ENCODE measurements around the gene NECAP2.

The NECAP2 gene, protein sequence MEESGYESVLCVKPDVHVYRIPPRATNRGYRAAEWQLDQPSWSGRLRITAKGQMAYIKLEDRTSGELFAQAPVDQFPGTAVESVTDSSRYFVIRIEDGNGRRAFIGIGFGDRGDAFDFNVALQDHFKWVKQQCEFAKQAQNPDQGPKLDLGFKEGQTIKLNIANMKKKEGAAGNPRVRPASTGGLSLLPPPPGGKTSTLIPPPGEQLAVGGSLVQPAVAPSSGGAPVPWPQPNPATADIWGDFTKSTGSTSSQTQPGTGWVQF

DNA sequence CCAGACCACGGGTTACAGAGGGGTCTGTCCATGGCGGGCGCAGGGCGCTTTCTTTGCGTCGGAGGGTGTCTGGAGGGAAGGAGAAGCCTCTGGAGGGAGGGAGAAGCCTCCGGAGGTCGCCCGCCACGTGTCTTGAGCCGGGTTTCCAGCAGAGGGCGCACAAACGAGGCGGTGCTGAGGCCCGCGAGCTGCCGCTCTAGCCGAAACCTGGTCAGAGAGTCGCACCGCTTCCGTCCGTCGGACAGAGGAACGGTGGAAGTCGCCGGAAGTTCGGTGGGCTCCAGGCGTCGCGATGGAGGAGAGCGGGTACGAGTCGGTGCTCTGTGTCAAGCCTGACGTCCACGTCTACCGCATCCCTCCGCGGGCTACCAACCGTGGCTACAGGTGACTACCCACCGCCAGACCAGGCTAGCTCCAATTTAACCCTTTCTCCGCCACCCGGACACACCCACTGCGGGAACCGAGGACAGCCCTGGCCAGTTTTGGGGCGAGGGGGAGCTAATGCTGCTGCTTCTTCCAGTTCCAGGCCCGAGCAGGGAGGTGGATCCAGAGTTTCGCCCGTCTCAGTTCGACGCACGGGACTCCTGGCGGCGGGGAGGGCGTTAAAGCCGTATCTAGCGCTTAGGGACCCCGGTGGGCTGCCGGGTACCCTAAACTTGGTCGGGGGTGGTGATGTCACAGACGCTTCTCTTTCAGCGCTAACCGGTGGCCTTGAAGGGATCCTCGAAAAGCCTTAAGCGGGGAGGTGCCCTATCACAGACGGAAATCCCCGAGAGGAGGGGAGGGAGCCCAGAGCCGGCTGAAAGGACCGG lies at the start of gene NECAP2:
TSS of gene NECAP2 (plus strand) at position 255 of the 812 bp plus-strand sequence. CDS start at position 293, 38 bp downstream.
- DNase-seq = peak; percentile 65

DNA sequence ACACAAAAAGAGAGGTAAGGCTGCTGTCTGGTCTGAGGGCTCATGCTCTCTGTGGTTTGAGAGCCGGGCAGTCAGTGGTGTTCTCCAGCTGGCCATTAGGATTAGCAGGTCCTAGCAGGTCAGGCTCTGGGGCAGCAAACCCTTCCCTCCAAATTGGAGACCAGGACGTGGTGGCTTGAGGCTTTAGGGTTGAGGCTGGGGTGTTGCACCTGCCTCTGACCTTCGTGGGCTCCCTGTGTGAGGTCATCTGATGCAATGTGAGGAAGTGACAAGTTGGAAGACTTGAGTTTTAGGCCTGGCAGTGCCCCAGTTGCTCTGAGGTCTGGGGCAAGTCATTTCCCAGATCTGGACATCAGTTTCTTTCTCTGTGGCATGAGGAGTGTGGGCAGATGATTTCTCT lies 49.1 kb upstream of the NECAP2 start:
- DNase-seq = no peak

DNA sequence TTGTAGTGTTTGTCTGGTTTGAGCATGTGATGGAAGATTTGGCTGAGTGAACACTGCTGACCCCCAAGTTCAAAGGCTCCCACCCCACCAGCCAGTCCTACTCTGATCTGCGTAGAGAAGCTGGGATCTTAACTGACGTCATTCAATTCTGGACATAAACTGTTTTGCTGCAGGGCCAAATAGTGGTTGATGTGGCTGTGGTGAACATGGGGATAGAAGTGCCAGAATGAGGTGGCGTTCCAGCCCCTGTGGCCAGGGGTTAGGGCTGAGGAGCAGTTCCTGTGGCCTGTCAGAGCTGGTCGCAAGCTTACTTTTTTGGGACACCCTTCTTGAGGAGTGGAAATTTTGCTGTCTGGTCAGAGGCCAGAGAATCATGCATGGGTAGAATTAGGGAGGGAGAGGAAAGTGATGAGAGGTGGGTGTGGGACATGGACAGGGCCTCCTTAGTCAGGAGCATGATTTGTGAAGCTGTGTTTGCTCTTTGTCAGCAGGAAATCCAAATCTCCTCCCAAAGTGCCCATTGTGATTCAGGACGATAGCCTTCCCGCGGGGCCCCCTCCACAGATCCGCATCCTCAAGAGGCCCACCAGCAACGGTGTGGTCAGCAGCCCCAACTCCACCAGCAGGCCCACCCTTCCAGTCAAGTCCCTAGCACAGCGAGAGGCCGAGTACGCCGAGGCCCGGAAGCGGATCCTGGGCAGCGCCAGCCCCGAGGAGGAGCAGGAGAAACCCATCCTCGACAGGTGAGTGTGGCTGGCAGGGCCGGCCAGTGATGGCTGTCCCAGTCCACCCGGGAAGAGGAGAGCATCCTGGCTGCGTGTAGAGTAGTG lies 47.6 kb upstream of the NECAP2 start:
- no peak for DNase-seq

DNA sequence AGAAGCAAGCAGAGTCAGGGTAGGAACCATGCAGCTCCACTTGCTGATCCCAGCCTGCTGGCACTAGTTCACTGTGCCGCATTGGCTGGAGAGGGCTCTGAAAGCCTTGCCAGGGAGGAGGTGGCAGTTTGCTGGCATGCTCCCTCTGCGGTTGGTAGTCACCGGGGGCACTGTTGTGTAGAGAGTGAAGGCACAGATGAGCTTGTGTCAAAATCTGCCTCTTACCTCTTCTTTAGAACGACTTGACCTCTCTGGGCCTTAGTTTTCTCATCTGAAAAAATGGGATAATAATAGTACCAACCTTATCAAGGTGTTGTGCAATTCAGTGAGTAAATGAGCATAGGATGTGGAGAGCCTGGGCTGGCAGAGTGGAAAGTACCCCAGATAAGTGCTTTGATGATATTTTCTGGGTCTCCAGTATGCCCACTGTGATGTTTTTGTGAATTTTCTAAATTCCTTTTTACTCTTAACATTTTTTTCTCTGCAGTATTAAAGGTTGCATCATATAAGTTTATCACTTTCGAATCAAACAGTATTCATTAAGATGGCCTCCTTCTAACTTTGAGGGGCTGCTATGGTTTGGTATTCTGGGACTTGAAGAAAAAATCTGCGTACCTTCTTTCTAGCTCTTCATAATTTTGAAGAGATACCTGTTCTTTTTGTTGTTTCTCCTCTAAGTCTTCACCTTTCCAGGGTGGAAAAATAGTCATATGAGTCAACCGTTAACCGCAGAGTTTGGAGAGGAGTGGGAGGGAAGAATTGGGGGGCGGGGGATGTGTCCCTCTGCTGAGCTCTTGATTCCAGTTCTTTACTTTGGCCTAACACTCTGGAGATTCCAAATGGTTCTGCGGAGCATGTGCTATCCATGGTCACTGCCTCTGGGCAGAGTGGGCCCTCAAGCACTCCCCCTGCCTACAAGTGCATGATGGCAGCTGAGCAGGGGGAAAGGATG lies 46.7 kb upstream of the NECAP2 start:
- DNase-seq = no peak

DNA sequence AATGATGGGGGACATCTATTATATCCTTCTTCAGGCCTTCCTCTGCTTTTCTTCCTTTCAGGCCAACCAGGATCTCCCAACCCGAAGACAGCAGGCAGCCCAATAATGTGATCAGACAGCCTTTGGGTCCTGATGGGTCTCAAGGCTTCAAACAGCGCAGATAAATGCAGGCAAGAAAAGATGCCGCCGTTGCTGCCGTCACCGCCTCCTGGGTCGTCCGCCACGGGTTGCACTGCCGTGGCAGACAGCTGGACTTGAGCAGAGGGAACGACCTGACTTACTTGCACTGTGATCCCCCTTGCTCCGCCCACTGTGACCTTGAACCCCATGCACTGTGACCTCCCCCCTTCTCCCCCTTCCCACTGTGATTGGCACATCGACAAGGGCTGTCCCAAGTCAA lies 45.5 kb upstream of the NECAP2 start:
- no peak for DNase-seq

DNA sequence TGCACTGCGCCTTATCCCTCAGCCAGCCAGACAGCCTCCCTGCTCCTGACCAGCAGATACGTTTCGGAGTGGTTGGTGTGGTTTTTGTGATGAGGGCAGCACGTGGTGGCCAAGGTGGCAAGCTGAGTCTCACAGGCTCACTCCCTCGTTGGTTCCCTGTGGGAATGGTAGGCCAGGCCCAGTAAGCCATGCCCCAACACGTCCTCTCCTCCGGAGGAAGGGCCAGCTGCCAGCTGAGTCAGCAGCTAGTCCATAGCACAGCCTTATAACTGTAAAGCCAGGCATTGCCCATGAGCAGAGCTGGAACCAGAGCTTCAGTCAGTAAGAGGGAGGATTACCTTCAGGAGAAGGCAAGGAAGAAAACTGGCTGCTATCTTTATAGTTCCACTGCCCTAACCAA lies 43.9 kb upstream of the NECAP2 start:
- no peak for DNase-seq

DNA sequence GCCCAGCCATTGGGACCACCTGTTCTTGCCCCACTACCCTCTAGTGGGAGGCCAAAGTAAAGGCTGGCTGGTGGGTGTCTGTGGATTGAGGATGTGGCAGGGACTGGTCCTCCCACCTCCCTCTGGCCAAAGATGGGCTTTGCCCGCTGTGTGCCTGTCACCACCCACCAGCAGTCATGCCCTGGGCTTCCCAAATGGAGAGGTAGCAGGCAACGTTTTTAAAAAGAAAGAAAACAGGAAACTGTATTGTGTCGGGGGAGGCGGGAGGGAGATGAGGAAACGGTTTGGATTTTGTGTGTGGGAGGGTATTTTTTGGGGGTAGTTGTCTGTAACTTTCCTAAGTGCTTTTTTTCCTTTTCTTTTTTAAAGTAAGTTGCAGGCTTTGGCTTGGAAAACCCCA lies 43.4 kb upstream of the NECAP2 start:
- no peak for DNase-seq

DNA sequence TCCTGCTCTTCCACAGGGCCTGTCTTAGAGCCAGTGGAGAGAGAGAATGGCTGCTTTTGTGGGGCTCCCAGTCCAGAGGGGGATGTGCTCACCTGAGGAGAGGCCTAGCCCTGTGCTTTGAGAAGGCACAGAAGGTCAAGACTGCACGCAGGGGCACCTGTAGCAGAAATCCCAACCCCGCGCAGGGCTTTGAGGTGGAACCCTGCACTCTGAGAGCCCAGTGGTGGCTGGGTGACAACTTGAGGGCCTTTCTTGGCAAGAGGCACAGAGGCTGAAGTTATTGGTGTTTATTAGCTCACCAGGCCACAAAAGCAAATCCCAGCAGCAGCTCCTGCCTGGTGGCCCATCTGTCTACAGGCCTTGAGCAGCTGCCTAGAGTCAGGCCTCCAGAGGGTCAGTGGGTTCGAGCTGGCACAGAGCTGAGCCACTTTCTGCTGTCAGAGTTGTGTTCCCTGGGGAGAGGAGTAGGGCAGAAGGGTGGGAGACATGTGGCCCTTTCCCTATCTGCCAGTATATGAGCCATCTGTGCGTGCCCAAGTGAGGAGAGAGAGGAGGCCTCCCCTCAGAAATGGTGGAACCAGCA lies 42.1 kb upstream of the NECAP2 start:
- DNase-seq = peak; percentile 96

DNA sequence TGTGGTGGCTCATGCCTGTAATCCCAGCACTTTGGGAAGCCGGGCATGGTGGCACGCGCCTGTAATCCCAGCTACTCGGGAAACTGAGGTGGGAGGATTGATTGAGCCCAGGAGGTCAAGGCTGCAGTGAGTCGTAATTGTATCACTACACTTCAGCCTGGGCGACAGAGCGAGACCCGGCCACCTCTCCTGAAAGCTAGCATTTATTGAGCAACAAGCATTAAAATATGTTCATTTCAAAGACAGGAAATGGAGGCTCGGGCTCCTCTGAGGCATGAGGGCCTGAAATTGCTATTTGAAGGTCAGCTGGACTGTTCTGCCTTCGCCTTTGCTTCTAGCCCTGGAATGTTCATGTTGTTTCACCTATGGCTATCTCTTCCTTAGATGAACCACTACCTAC lies 37.8 kb upstream of the NECAP2 start:
- DNase-seq = no peak

DNA sequence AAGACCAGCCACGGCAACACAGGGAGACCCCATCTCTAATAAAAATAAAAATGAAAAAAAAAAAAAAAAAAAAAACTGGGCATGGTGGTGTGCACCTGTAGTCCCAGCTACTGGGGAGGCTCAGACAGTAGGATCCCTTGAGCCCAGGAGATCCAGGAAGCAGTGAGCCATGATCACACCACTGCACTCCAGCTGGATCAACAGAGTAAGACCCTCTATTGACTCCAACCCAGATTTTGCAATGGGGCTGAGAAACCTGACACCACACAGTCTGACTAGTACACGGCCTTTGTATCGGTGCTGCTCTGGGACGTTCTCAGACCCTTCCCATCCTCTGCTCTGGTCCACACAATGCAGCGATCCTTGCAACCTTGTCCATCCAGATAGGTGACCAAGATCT lies 35.1 kb upstream of the NECAP2 start:
- DNase-seq = no peak

DNA sequence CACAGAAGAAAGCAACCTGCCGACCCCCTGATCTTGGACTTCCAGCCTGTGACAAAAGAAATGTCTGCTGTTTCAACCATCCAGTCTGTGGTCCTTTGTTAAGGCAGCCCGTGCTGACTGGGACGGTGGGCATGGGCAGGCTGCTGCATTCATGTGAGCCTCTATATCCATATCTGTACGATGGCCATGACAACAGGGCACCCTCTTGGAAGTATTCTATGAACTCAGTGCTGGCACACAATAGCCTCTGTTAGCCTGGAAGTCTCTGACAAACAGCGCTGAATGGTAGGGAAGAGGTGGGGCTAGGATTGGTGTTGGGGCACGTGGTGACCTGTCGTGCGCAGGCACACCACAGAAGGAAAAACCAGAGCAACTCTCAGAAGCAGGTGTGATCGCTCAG lies 33.7 kb upstream of the NECAP2 start:
- DNase-seq = no peak

DNA sequence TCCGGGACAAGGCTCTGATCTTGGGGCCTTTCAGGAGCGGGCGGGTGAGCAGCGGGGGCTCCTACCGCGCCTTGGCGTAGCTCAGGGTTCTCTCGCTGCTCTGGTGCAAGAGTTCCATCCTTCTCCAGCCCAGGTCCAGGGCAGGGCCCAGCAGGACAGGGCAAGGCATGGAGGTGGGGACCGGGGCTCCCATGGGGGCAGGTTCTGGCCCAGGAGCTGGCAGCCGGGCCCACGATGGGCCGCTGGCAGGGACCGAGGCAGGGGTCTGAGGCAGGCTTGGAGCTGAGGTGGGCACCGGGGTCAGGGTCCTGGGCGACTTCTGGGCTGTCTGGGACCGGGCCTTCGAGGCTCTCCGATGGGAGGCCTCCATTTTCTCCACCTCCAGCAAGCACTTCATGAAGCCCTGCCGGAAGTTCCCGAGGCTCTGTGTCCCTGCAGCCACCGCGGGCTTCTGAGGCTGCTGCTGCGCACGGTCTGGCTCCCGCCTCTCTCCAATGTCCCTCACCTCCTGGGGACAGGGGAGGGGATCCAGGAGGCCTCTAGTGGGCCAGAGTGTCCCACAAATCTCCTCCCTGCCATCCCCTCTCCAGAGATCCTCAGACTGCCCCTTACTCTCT lies 30.9 kb upstream of the NECAP2 start:
- no peak for DNase-seq

DNA sequence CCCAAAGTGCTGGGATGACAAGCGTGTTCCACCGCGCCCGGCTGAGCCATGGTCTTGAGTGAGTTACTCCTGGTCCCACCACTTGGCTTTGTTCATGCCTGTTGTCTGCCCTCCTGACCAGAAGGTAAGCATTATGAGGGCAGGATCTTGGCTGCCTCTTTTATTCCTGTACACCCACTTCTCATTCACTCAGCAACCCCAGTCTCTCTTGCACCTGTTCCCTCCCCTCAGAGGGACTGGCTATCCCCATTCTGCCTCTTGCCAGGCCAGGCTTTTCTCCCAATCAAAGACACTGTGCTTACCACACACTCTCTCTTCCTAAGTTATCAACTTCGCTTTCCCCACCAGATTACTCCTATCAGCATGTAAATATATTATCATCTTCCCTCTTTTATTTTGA lies 29.7 kb upstream of the NECAP2 start:
- no peak for DNase-seq

DNA sequence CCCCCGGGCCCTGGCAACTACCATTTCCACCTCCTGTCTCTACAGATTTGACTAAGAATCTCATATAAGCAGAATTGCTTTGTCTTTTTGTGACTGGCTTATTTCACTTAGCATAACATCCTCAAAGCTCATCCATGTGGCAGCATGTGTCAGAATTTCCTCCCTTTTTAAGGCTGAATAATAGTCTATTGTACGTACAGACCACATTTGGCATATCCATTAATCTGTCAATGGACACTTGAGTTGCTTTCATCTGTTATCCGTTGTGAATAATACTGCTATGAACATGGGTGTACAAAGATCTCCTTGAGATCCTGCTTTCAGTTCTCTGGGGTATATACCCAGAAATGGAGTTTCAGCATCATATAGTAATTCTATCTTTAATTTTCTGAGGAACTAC lies 27.3 kb upstream of the NECAP2 start:
- DNase-seq = no peak

DNA sequence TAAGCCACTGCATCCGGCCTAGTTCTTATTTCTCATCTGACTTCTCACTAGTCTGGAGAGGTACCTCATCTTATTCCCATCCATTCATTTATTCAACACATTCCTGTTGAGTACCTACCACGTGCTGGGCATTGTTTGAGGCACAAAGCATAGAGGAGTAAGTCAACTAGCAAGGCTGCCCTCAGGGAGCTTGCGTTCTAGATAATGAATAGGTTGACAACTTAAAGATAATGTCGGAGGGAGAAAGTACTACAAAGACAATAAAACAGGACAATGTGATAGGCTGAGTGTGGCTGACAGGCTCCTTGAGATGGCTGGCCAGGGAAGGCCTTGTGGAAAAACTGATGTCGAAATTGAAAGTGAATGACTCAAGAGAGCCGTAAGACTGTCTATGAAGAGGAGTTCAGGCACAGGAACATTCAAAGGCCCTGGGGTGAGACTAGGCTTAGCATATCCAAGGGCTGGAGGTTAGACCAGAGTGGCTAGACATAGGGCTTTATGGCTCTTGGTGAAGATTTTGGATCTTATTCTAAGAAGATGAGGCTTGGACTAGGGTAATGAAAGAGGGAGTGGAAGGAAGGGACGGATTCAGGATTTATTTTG lies 21.6 kb upstream of the NECAP2 start:
- no peak for DNase-seq

DNA sequence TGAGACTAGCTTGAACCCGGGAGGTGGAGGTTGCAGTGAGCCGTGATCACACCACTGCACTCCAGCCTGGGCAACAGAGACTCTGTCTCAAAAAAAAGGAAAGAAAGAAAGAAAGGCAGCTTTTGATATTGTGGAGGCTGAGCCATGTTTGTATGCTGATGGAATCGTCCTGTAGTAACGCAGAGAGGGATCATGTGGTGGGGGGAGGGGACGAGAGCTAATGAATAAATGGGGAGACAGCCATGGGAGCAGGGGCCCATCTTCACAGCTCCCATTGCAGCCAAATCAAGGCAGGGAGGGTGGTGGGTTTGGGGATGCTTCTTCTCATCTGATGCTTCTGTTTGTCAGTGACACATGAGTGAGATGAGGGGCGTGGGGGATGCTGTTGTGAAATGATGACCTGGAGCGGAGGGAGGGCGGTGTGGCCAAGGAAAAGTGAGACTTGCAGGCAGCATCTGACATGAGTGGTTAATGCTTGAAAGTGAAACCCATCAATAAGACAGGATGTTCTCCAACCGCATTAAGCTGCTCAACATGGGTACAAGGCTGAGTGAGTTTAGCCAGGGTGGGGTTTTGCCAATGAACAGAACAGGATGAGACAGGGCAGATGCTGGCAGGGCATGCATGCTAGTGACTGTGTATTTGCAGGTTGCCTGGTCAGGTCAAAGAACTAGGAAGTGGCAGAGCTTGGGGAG lies 20.0 kb upstream of the NECAP2 start:
- DNase-seq = no peak

DNA sequence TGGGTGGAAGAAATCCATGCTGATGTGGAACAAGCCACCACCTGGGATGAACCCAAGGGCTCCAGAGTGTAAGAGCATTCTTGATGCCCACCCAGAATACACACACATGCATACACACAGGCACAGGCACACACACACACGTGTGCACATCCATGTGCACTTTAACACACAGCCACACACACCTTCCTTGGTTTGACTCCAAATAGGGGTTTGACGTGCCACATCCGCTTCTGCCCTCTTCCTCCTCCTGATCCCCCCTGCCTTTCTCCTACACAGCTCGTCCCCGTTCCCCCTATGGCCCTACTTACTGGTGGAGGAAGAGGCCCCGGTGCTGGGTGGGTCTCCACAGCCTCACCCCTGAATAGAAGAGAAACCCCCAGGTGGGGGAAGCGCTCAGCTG lies 19.3 kb upstream of the NECAP2 start:
- no peak for DNase-seq

DNA sequence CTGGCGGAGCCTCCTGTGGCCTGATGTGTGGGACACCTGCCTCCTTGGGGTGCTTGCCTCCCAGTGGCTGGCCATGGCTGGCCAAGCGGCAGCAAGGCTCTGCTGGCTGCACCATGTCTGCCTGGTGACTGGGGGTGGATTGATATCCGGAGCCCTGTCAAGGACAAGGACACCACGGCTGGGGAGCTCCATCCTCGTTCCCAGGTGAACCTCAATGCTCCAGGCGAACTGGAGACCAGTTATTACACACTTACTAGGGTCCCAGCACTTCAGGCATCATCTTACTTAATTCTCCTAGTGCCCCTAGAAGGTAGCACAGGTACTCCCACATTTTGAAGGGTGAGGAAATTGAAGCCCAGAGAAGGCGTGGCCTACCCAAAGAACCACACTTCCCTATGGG lies 18.5 kb upstream of the NECAP2 start:
- DNase-seq = no peak

DNA sequence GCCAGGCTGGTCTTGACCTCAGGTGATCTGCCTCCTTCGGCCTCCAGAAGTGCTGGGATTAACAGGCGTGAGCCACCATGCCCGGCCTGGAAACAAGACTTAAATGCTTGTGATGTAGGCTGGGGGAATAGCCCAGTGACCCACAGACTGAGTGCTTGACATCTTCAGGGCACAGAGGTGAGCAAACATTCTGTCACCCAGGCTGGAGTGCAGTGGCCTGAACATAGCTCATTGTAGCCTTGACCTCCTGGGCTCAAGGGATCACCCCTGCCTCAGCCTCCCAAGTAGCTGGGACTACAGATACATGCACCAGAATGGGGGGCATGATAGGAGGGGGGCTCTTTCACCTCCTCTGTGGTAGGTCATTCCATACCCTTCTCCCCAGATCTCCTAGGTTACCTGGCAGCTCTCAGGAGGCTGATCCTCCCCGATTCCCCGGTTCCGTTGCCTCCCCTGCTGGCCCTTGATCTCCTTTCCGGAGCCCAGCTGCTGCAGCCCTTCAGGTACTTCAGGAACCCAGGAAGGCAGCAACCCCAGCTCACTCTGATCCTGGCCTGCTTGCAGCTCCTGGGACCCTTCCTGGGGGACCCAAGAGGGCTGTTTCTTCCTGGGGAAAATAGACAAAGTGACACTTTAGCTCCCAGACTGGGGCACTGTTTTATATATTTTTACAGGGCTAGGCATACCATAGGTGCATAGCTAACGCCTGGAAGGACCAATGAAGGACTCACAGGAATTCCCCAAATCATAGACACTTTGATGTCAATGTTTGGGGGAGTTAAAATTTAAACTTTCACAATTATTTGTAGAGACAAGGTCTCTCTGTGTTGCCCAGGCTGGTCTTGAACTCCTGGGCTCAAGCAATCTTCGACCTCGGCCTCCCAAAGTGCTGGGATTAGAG lies 15.1 kb upstream of the NECAP2 start:
- DNase-seq = no peak

DNA sequence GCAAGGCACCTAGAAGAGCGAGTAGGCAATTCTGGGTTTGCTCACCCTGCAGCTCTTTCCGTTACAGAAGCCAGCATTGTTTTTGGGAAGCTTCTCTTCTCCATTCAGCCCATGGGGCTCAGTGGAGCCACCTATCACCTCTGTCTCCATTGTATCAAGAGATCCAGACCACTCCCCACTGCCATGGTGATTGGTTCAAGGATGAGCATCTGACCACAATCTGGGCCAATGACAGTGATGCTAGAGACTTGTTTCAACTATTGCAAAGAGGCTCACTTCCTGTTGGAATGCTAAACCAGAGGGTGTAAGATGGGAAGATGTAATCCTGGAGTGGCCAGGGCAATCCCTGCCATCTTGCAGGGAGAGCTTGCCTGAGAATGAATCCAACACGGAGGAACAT lies 9.9 kb upstream of the NECAP2 start:
- DNase-seq = no peak

Data from NCI-H524 treated with DMSO at 0.1 percent for 48 hours (cell line).